H1 (cell line): ENCODE data around the gene RIPK4. TPM values are rescaled to one million over a fixed set of nuclear protein-coding genes. Genes with fewer than 3 reads are reported as not detected.
A peak's percentile ranks its signal among the peaks of the same experiment; 100 is the strongest.

Experiments
- CTCF ChIA-PET: fragments of 300-600 bp; sonication (Branson Sonifier 250); formaldehyde crosslinking; loops from one replicate; lab custom pipeline; 2021; ENCODE audit not compliant: partially characterized antibody; lab: Charles Lee
- POLR2A ChIA-PET: fragments of 300-600 bp; sonication (Branson Sonifier 250); formaldehyde crosslinking; loops from one replicate; lab custom pipeline; 2021; ENCODE audit warnings: inconsistent platforms; ENCODE audit not compliant: partially characterized antibody; lab: Charles Lee
- DNase-seq, 2 experiments: peaks; one replicate each; pipeline versions ENCODE4 v3.0.0 to v3.0.0-alpha.2; 2010 to 2022; ENCODE audit warnings: low spot score in 2 of 2, low read depth in 1 of 2, mixed read lengths in 1 of 2
- FAIRE-seq: peaks from 2 replicates; lab custom pipeline; 2011; peaks lifted over from hg19 to GRCh38; lab: Jason Lieb, UNC
- H2AFZ ChIP-seq: 2 replicates; pipeline ENCODE4 v1.8.1; 2012; ENCODE audit warnings: low read length, inconsistent platforms
- H2AK5ac ChIP-seq: 2 replicates; pipeline ENCODE4 v1.6.1; 2013; ENCODE audit warnings: low read depth, low read length
- H2BK120ac ChIP-seq: replicated peaks from 2 replicates; pipeline ENCODE3; 2013; ENCODE audit warnings: low read depth, low read length, inconsistent platforms
- H2BK12ac ChIP-seq: 2 replicates; pipeline ENCODE4 v1.6.1; 2013; ENCODE audit warnings: low read depth, low read length
- H2BK15ac ChIP-seq: 2 replicates; pipeline ENCODE4 v1.6.1; 2013; ENCODE audit warnings: low read length
- H2BK20ac ChIP-seq: 2 replicates; pipeline ENCODE4 v1.6.1; 2013; ENCODE audit warnings: low read length
- H2BK5ac ChIP-seq: 2 replicates; pipeline ENCODE4 v1.6.1; 2013; ENCODE audit warnings: low read depth, low read length
- H3K14ac ChIP-seq: 2 replicates; pipeline ENCODE4 v1.6.1; 2013; ENCODE audit warnings: inconsistent platforms; ENCODE audit not compliant: insufficient read length
- H3K18ac ChIP-seq: 2 replicates; pipeline ENCODE4 v1.6.1; 2013; ENCODE audit warnings: low read length; ENCODE audit errors: extremely low read depth
- H3K23ac ChIP-seq: 2 replicates; pipeline ENCODE4 v1.6.1; 2013; ENCODE audit warnings: inconsistent platforms; ENCODE audit not compliant: insufficient read length
- H3K23me2 ChIP-seq: 2 replicates; pipeline ENCODE4 v1.6.1; 2013; ENCODE audit warnings: low read depth, low read length
- H3K27ac ChIP-seq: 2 replicates; pipeline ENCODE4 v1.6.1; 2011; ENCODE audit warnings: low read depth, low read length, inconsistent platforms
- H3K27me3 ChIP-seq, 4 experiments: replicated peaks in 1 of 4; 1 replicate in 1 of 4; 2 replicates in 3 of 4; pipeline versions ENCODE4 v1.6.1 to v1.8.1; 2011 to 2013; ENCODE audit warnings: low read length in 3 of 4, mild to moderate bottlenecking in 3 of 4, inconsistent platforms in 2 of 4, mixed read lengths in 2 of 4, moderate library complexity in 1 of 4; ENCODE audit not compliant: control insufficient read depth in 3 of 4, insufficient read depth in 3 of 4; ENCODE audit errors: extremely low read depth in 1 of 4
- H3K36me3 ChIP-seq, 4 experiments: 2 replicates each; pipeline versions ENCODE4 v1.6.1 to v1.8.1; 2011 to 2013; ENCODE audit warnings: mild to moderate bottlenecking in 4 of 4, low read length in 3 of 4, moderate library complexity in 2 of 4, control low read depth in 1 of 4, inconsistent platforms in 1 of 4; ENCODE audit not compliant: insufficient read depth in 4 of 4, control insufficient read depth in 2 of 4
- H3K4ac ChIP-seq: replicated peaks from 2 replicates; pipeline ENCODE3; 2013; ENCODE audit warnings: low read length, low read depth, mixed read lengths, inconsistent platforms; ENCODE audit not compliant: insufficient read length
- H3K4me1 ChIP-seq, 4 experiments: replicated peaks in 1 of 4; 1 replicate in 1 of 4; 2 replicates in 3 of 4; pipeline versions ENCODE4 v1.6.1 to v1.8.1; 2011 to 2013; ENCODE audit warnings: low read length in 3 of 4, inconsistent platforms in 2 of 4, mixed read lengths in 1 of 4; ENCODE audit not compliant: insufficient read depth in 4 of 4, control insufficient read depth in 3 of 4
- H3K4me2 ChIP-seq, 2 experiments: 2 replicates each; pipeline versions ENCODE4 v1.6.1 to v1.8.1; 2011 to 2013; ENCODE audit warnings: low read depth in 2 of 2, low read length in 2 of 2, control low read depth in 1 of 2, inconsistent platforms in 1 of 2, mild to moderate bottlenecking in 1 of 2; ENCODE audit not compliant: insufficient read depth in 1 of 2
- H3K4me3 ChIP-seq, 4 experiments: fragments of 200-600, 300-600 bp in 1 of 4; sonication (generic), shearing (Covaris generic), sonication (Bioruptor Twin) in 1 of 4; 2 replicates each; pipeline versions ENCODE4 v1.5.1 to v1.8.1; 2011 to 2016; ENCODE audit warnings: low read length in 4 of 4, low read depth in 3 of 4, control low read depth in 2 of 4, inconsistent platforms in 2 of 4, mild to moderate bottlenecking in 2 of 4, mixed read lengths in 1 of 4, moderate library complexity in 1 of 4; ENCODE audit not compliant: insufficient read depth in 2 of 4; ENCODE audit errors: extremely low read depth in 1 of 4
- H3K56ac ChIP-seq: replicated peaks from 2 replicates; pipeline ENCODE3; 2013; ENCODE audit warnings: low read depth, mild to moderate bottlenecking, mixed read lengths, low read length, inconsistent platforms; ENCODE audit not compliant: insufficient read length
- H3K79me1 ChIP-seq: 2 replicates; pipeline ENCODE4 v1.6.1; 2013; ENCODE audit warnings: low read depth, low read length, control low read depth
- H3K79me2 ChIP-seq, 2 experiments: 2 replicates each; pipeline versions ENCODE4 v1.6.1 to v1.8.1; 2012 to 2013; ENCODE audit warnings: low read length in 2 of 2, mild to moderate bottlenecking in 2 of 2, inconsistent platforms in 1 of 2; ENCODE audit not compliant: insufficient read depth in 2 of 2, control insufficient read depth in 1 of 2
- H3K9ac ChIP-seq, 4 experiments: replicated peaks in 1 of 4; 1 replicate in 1 of 4; 2 replicates in 3 of 4; pipeline versions ENCODE4 v1.6.1 to v1.8.1; 2011 to 2013; ENCODE audit warnings: low read depth in 3 of 4, low read length in 3 of 4, control low read depth in 2 of 4, mild to moderate bottlenecking in 2 of 4, moderate library complexity in 2 of 4, inconsistent platforms in 1 of 4; ENCODE audit errors: extremely low read depth in 1 of 4
- H3K9me3 ChIP-seq, 2 experiments: 2 replicates each; pipeline versions ENCODE4 v1.6.1 to v1.8.1; 2012 to 2013; ENCODE audit warnings: mild to moderate bottlenecking in 2 of 2, moderate library complexity in 2 of 2, control low read depth in 1 of 2, inconsistent platforms in 1 of 2, low read depth in 1 of 2, low read length in 1 of 2, mixed read lengths in 1 of 2; ENCODE audit not compliant: insufficient read depth in 2 of 2
- H4K20me1 ChIP-seq, 2 experiments: replicated peaks in 1 of 2; 2 replicates each; pipeline versions ENCODE3 to v1.8.1; 2011 to 2013; ENCODE audit warnings: inconsistent platforms in 2 of 2, low read length in 2 of 2, mild to moderate bottlenecking in 1 of 2; ENCODE audit not compliant: insufficient read depth in 2 of 2, control insufficient read depth in 1 of 2
- H4K5ac ChIP-seq: 2 replicates; pipeline ENCODE4 v1.6.1; 2013; ENCODE audit warnings: low read length, low read depth, mixed read lengths, inconsistent platforms; ENCODE audit not compliant: insufficient read length
- H4K8ac ChIP-seq: 2 replicates; pipeline ENCODE4 v1.8.0; 2013; ENCODE audit warnings: mild to moderate bottlenecking, moderate library complexity, low read length, inconsistent platforms; ENCODE audit not compliant: insufficient read depth; ENCODE audit errors: extremely low read depth
- H4K91ac ChIP-seq: replicated peaks from 2 replicates; pipeline ENCODE3; 2013; ENCODE audit warnings: low read length, mixed read lengths, inconsistent platforms; ENCODE audit not compliant: insufficient read length
- EZH2 ChIP-seq: fragments of 200-600 bp; sonication (generic); IDR thresholded peaks from 2 replicates; pipeline ENCODE4 v1.7.1; 2012; ENCODE audit warnings: low read depth, mild to moderate bottlenecking, moderate library complexity, low read length, inconsistent platforms; ENCODE audit not compliant: severe bottlenecking
- WGBS, 2 experiments: shearing (Covaris generic) in 1 of 2; methylation state at CpG; one replicate each; pipeline versions ENCODE4 v1.1.6 to v1.1.7; 2013 to 2015; ENCODE audit warnings: low lambda C conversion rate in 2 of 2, mixed read lengths in 2 of 2, inconsistent platforms in 1 of 2, low coverage in 1 of 2, missing lambda C conversion rate in 1 of 2; ENCODE audit not compliant: insufficient replicate concordance in 2 of 2, insufficient coverage in 1 of 2, insufficient read length in 1 of 2; ENCODE audit errors: extremely low coverage in 1 of 2, missing lambda C conversion rate in 1 of 2; 5-methylcytosine and 5-hydroxymethylcytosine counted together
- polyA plus RNA-seq, 7 experiments: library from polyadenylated mRNA; depleted of rRNA in 3 of 7; stranded (reverse) in 5 of 7; unstranded in 2 of 7; fragments of >200 nt in 5 of 7; fragments of 200-250 nt in 2 of 7; gene quantifications; 1 replicate in 5 of 7; 2 replicates in 1 of 7; 4 replicates in 1 of 7; pipeline versions ENCODE4 v1.2.1 to v1.2.3, GENCODE V29; 2011 to 2013; ENCODE audit warnings: missing spikeins in 2 of 7, mixed read lengths in 2 of 7
- total RNA-seq: library from RNA; stranded (reverse); fragmentation: NEBNext Ultra II Directional; extraction: Animal tissue kit (Norgen Biotek cat#: 25700); gene quantifications from 2 replicates; pipeline ENCODE4 v1.2.1, GENCODE V29; 2021

Gene RIPK4
- total and polyA plus RNA-seq, 2 of the 8 experiments (the other 6 are each of a cell fraction or from before 2014, with no cell fraction given), result 2.7 to 5.6 TPM

DNA sequence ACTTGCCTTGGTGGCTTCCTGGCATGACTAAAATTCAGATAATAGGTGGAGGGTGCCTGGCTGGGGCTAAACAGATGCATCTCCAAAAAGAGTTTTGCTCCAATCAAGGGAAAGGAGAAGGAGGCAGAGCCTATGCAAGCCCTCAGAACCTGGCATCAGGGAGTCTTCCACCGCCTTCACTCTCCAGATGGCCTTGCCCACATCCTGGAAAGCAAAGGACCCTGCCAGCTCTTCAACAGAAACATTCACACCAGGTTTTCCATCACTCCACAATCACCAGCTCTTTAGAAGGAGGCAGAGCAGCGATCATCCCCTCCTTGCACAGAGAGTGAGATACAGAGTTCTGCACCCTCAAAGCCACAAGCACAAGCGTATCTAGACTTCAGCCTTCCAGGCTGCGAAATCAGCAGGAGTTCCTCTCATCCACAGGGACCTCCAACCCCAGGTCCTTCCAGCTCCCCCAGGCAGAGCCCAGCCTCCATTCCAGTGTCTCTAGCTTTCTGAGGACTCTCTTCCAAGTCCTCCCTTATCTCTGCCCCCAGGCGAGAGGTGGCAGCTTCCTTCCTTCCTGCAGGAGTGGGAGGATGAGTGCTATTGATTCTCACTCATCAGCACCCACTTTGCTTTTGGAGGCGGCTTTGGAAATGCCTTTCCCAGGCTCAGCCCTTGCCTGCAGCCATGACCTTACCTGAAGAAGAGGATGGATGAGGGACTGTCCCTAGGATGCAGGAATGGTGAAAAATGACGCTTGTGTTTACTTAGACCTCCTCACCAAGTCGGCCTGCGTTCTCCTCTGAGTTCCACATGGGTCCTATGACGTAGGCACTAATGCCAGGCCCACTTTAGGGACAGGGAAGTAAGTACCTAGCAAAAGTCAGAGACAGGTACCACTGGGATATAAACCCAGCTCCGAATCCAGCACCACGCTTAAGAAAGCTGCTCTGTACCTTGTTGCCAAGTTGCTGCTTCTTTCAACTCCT, 75.4 kb downstream of the RIPK4 start:
- H3K4me2 ChIP-seq, result no peak overlapping the region
- WGBS, 2 experiments, result 87% methylated on average over 12 of the region's 12 CpGs; no CpG with 5 or more reads in 1 of the 2 experiments
- no peaks in the 10 kb centered on the region for H3K79me2 ChIP-seq
- no peaks in the 10 kb centered on the region for H3K9me3 ChIP-seq
- H3K4me3 ChIP-seq, result no peak overlapping the region
- H2BK5ac ChIP-seq, result no peak overlapping the region
- POLR2A ChIA-PET, result no interaction called here
- no peak overlapping the region for H3K27ac ChIP-seq
- H2BK12ac ChIP-seq, result no peak overlapping the region
- no peak overlapping the region for H3K18ac ChIP-seq
- no peaks in the 10 kb centered on the region for H3K36me3 ChIP-seq
- no peak overlapping the region for H4K5ac ChIP-seq
- no peak overlapping the region for H3K14ac ChIP-seq
- DNase-seq, result no peak
- no peak overlapping the region for H3K4ac ChIP-seq
- H3K23me2 ChIP-seq, result peaks cover 8% of the 10 kb centered on the region; the same call in 1 of the 2 replicates
- H4K20me1 ChIP-seq, result peaks cover 0 to 4% of the 10 kb centered on the region in 2 experiments
- H3K9ac ChIP-seq, result no peak overlapping the region
- H2BK20ac ChIP-seq, result no peak overlapping the region
- no peaks in the 10 kb centered on the region for H3K4me1 ChIP-seq
- H2BK15ac ChIP-seq, result 0 out of 2 replicates have a peak overlapping the region, but pooled peaks have one; percentile 29
- CTCF ChIA-PET, result interaction anchor here (1.7 to 2.4 kb wide), 2 partner anchors 58 to 79 kb away, joined by 4 to 6 read pairs; no protein-coding TSS in a partner anchor
- H3K79me1 ChIP-seq, result no peaks in the 10 kb centered on the region
- H2BK120ac ChIP-seq, result no peak overlapping the region
- no peak overlapping the region for H3K56ac ChIP-seq
- no peak overlapping the region for H2AK5ac ChIP-seq
- FAIRE-seq, result no peak
- H3K27me3 ChIP-seq, result peaks cover 0 to 4% (median 0%) of the 10 kb centered on the region in 4 experiments; a peak in 1 of 7 replicates
- H3K23ac ChIP-seq, result no peak overlapping the region
- no peak overlapping the region for H4K8ac ChIP-seq
- H2AFZ ChIP-seq, result no peak overlapping the region
- H4K91ac ChIP-seq, result no peak overlapping the region
- no peak for TF ChIP-seq EZH2
